IMR-90 (cell line): Measurements from ENCODE around the gene PTBP1. TPM values are rescaled to one million over a fixed set of nuclear protein-coding genes. Genes with fewer than 3 reads are reported as not detected.
A peak's percentile ranks its signal among the peaks of the same experiment; 100 is the strongest.

ENCODE experiments used
- ATAC-seq: fragments of 200-7000 bp; cut with Tn5 transposase; 2 replicates; pipeline ENCODE4 v1.9.1; 2020; ENCODE audit warnings: low read depth, mild to moderate bottlenecking, moderate library complexity
- BruUV-seq: library from RNA; stranded (reverse); fragments of 400-500 nt; replicated peaks from 2 replicates; lab custom pipeline; 2021; lab: Mats Ljungman, UMichigan
- CTCF ChIA-PET: fragments of 300-600 bp; formaldehyde crosslinking; extraction: SDS; loops from one replicate; lab custom pipeline; 2021; ENCODE audit warnings: antibody characterized with exemption; lab: Yijun Ruan, JAX
- POLR2A ChIA-PET: fragments of 300-600 bp; sonication (Branson Sonifier 250); formaldehyde crosslinking; loops from one replicate; lab custom pipeline; 2022; ENCODE audit warnings: antibody characterized with exemption; ENCODE audit not compliant: unreplicated experiment; lab: Charles Lee
- DNase-seq: peaks from one replicate; pipeline ENCODE4 v3.0.0; 2013
- H2AFZ ChIP-seq: replicated peaks from 2 replicates; pipeline ENCODE3; 2013; ENCODE audit warnings: low read length, mild to moderate bottlenecking; ENCODE audit not compliant: poor library complexity
- H2AK5ac ChIP-seq: 2 replicates; pipeline ENCODE4 v1.6.1; 2013; ENCODE audit warnings: low read depth, low read length, inconsistent platforms
- H2AK9ac ChIP-seq: replicated peaks from 2 replicates; pipeline ENCODE3; 2013; ENCODE audit warnings: mild to moderate bottlenecking, low read depth, low read length, moderate library complexity; ENCODE audit not compliant: poor library complexity
- H2BK120ac ChIP-seq: 2 replicates; pipeline ENCODE4 v1.6.1; 2013; ENCODE audit warnings: low read depth, low read length, inconsistent platforms
- H2BK15ac ChIP-seq: 3 replicates; pipeline ENCODE4 v1.6.1; 2013; ENCODE audit warnings: low read depth, low read length, inconsistent platforms
- H2BK20ac ChIP-seq: 2 replicates; pipeline ENCODE4 v1.6.1; 2013; ENCODE audit warnings: low read depth, mild to moderate bottlenecking, inconsistent platforms, low read length, moderate library complexity
- H2BK5ac ChIP-seq: 2 replicates; pipeline ENCODE4 v1.6.1; 2013; ENCODE audit warnings: mild to moderate bottlenecking, low read depth, low read length, inconsistent platforms; ENCODE audit not compliant: poor library complexity, severe bottlenecking
- H3K14ac ChIP-seq: replicated peaks from 2 replicates; pipeline ENCODE4 v1.6.1; 2013; ENCODE audit warnings: low read depth, low read length, inconsistent platforms
- H3K18ac ChIP-seq: 2 replicates; pipeline ENCODE4 v1.6.1; 2013; ENCODE audit warnings: low read depth, low read length, control low read depth
- H3K23ac ChIP-seq: 2 replicates; pipeline ENCODE4 v1.6.1; 2013; ENCODE audit warnings: low read depth, low read length, inconsistent platforms
- H3K27ac ChIP-seq: 2 replicates; pipeline ENCODE4 v1.5.1; 2013; ENCODE audit warnings: mild to moderate bottlenecking, control low read depth, low read length; ENCODE audit not compliant: insufficient read depth
- H3K27me3 ChIP-seq: 2 replicates; pipeline ENCODE4 v1.6.1; 2013; ENCODE audit warnings: low read length; ENCODE audit not compliant: control insufficient read depth, insufficient read depth
- H3K36me3 ChIP-seq: 2 replicates; pipeline ENCODE4 v1.6.1; 2013; ENCODE audit warnings: low read length, mixed read lengths; ENCODE audit not compliant: control insufficient read depth, insufficient read depth
- H3K4ac ChIP-seq: 2 replicates; pipeline ENCODE4 v1.6.1; 2013; ENCODE audit warnings: low read depth, low read length, inconsistent platforms
- H3K4me1 ChIP-seq: 2 replicates; pipeline ENCODE4 v1.6.1; 2013; ENCODE audit warnings: low read length, mixed read lengths; ENCODE audit not compliant: control insufficient read depth, insufficient read depth
- H3K4me2 ChIP-seq: 2 replicates; pipeline ENCODE4 v1.6.1; 2013; ENCODE audit warnings: low read depth, mild to moderate bottlenecking, control low read depth, low read length, moderate library complexity
- H3K4me3 ChIP-seq: 2 replicates; pipeline ENCODE4 v1.5.1; 2013; ENCODE audit warnings: low read depth, mild to moderate bottlenecking, control low read depth, low read length, moderate library complexity; ENCODE audit not compliant: insufficient read depth
- H3K56ac ChIP-seq: 2 replicates; pipeline ENCODE4 v1.6.1; 2013; ENCODE audit warnings: low read length, inconsistent platforms; ENCODE audit not compliant: insufficient read depth; ENCODE audit errors: extremely low read depth
- H3K79me1 ChIP-seq, 2 experiments: 2 replicates each; pipeline ENCODE4 v1.6.1; 2013; ENCODE audit warnings: low read length in 2 of 2, inconsistent platforms in 1 of 2, low read depth in 1 of 2
- H3K9ac ChIP-seq: 2 replicates; pipeline ENCODE4 v1.6.1; 2013; ENCODE audit warnings: low read depth, low read length, control low read depth
- H3K9me1 ChIP-seq: 2 replicates; pipeline ENCODE4 v1.6.1; 2013; ENCODE audit warnings: low read length, inconsistent platforms; ENCODE audit not compliant: insufficient read depth
- H3K9me3 ChIP-seq: 2 replicates; pipeline ENCODE4 v1.6.1; 2013; ENCODE audit warnings: low read length; ENCODE audit not compliant: control insufficient read depth, insufficient read depth
- H4K20me1 ChIP-seq: 2 replicates; pipeline ENCODE4 v1.6.1; 2013; ENCODE audit warnings: low read length, inconsistent platforms; ENCODE audit not compliant: insufficient read depth
- H4K5ac ChIP-seq: 2 replicates; pipeline ENCODE4 v1.6.1; 2013; ENCODE audit warnings: mild to moderate bottlenecking, low read depth, low read length, control low read depth
- H4K8ac ChIP-seq, 2 experiments: 2 replicates each; pipeline ENCODE4 v1.6.1; 2013; ENCODE audit warnings: low read depth in 2 of 2, low read length in 2 of 2, control low read depth in 1 of 2, inconsistent platforms in 1 of 2
- H4K91ac ChIP-seq: 2 replicates; pipeline ENCODE4 v1.6.1; 2013; ENCODE audit warnings: low read depth, low read length, inconsistent platforms; ENCODE audit not compliant: insufficient read depth
- BHLHE40 ChIP-seq: fragments of 150-350 bp; IDR thresholded peaks from 2 replicates; pipeline ENCODE4 v1.6.1; 2016; ENCODE audit warnings: mild to moderate bottlenecking, low read depth, low read length
- CEBPB ChIP-seq: IDR thresholded peaks from 2 replicates; pipeline ENCODE4 v1.6.1; 2012; ENCODE audit warnings: low read depth, low read length, improper control_type of control experiment
- CHD1 ChIP-seq: IDR thresholded peaks from 2 replicates; pipeline ENCODE4 v1.6.1; 2012; ENCODE audit warnings: low read depth, low read length, improper control_type of control experiment
- FOS ChIP-seq: fragments of 150-350 bp; IDR thresholded peaks from 2 replicates; pipeline ENCODE4 v1.6.1; 2016; ENCODE audit warnings: low read depth, low read length
- MAFK ChIP-seq: IDR thresholded peaks from 2 replicates; pipeline ENCODE4 v1.6.1; 2012; ENCODE audit warnings: low read depth, low read length, improper control_type of control experiment
- MAZ ChIP-seq: IDR thresholded peaks from 2 replicates; pipeline ENCODE4 v1.6.1; 2012; ENCODE audit warnings: low read depth, mild to moderate bottlenecking, low read length, improper control_type of control experiment, moderate library complexity, borderline replicate concordance
- MXI1 ChIP-seq: IDR thresholded peaks from 2 replicates; pipeline ENCODE4 v1.6.1; 2012; ENCODE audit warnings: low read depth, mild to moderate bottlenecking, low read length, moderate library complexity, borderline replicate concordance
- NFE2L2 ChIP-seq: fragments of 150-350 bp; IDR thresholded peaks from 2 replicates; pipeline ENCODE4 v1.6.1; 2016; ENCODE audit warnings: low read depth, mild to moderate bottlenecking, low read length
- POLR2A ChIP-seq: IDR thresholded peaks from 2 replicates; pipeline ENCODE4 v1.6.1; 2012; ENCODE audit warnings: mild to moderate bottlenecking, low read depth, low read length
- RAD21 ChIP-seq: IDR thresholded peaks from 2 replicates; pipeline ENCODE4 v1.6.1; 2012; ENCODE audit warnings: low read length, improper control_type of control experiment
- RCOR1 ChIP-seq: IDR thresholded peaks from 2 replicates; pipeline ENCODE4 v1.6.1; 2012; ENCODE audit warnings: mild to moderate bottlenecking, low read length, improper control_type of control experiment; ENCODE audit not compliant: insufficient replicate concordance
- RFX5 ChIP-seq: IDR thresholded peaks from 2 replicates; pipeline ENCODE4 v1.8.0; 2012; ENCODE audit warnings: low read depth, mild to moderate bottlenecking, low read length, moderate library complexity
- SMC3 ChIP-seq: fragments of 150-350 bp; IDR thresholded peaks from 2 replicates; pipeline ENCODE4 v1.6.1; 2016; ENCODE audit warnings: low read depth, mild to moderate bottlenecking, antibody characterized with exemption, low read length, moderate library complexity
- WGBS, 2 experiments: methylation state at CpG; one replicate each; pipeline versions ENCODE4 v1.1.5 to v1.1.7; 2013; ENCODE audit warnings: missing lambda C conversion rate in 2 of 2; ENCODE audit not compliant: insufficient read length in 1 of 2; ENCODE audit errors: extremely low coverage in 2 of 2; 5-methylcytosine and 5-hydroxymethylcytosine counted together
- dilution Hi-C: fragments of 300-500 bp; cut with HindIII; formaldehyde crosslinking; loops from one replicate; pipeline ENCODE4 v1.14.3; 2018; ENCODE audit warnings: low sequenced_read_pairs; ENCODE audit not compliant: unreplicated experiment
- in situ Hi-C: fragments of 300-500 bp; cut with MboI; formaldehyde crosslinking; loops from 3 replicates; pipeline ENCODE4 v1.14.3; 2019; ENCODE audit warnings: low sequenced_read_pairs, inconsistent platforms, mixed read lengths
- intact Hi-C: fragments of 100-400 bp; cut with micrococcal nuclease; formaldehyde crosslinking; loops from 2 replicates; pipeline ENCODE4 v1.10.0; 2022
- polyA plus RNA-seq, 3 experiments: library from polyadenylated mRNA; depleted of rRNA; stranded (reverse); fragments of >200 nt; gene quantifications; 2 replicates each; pipeline ENCODE4 v1.2.3, GENCODE V29; 2012; ENCODE audit warnings: low replicate concordance in 1 of 3
- total RNA-seq: library from RNA; depleted of rRNA; stranded (reverse); fragments of >200 nt; gene quantifications from 2 replicates; pipeline ENCODE4 v1.2.3, GENCODE V29; 2012
- TF ChIP-seq, protein P1 (sequence below): conservative IDR thresholded peaks from 2 replicates; pipeline ENCODE4 v1.5.1; 2012; ENCODE audit warnings: mild to moderate bottlenecking, low read depth, low read length, improper control_type of control experiment
- TF ChIP-seq, protein P2 (sequence below): fragments of 150-350 bp; IDR thresholded peaks from 2 replicates; pipeline ENCODE4 v1.6.1; 2017; ENCODE audit warnings: mild to moderate bottlenecking, antibody characterized with exemption, low read length, low read depth

Gene PTBP1
- total and polyA plus RNA-seq, 2 of the 4 experiments (the other 2 are of a cell fraction), result 146 to 269 TPM

DNA sequence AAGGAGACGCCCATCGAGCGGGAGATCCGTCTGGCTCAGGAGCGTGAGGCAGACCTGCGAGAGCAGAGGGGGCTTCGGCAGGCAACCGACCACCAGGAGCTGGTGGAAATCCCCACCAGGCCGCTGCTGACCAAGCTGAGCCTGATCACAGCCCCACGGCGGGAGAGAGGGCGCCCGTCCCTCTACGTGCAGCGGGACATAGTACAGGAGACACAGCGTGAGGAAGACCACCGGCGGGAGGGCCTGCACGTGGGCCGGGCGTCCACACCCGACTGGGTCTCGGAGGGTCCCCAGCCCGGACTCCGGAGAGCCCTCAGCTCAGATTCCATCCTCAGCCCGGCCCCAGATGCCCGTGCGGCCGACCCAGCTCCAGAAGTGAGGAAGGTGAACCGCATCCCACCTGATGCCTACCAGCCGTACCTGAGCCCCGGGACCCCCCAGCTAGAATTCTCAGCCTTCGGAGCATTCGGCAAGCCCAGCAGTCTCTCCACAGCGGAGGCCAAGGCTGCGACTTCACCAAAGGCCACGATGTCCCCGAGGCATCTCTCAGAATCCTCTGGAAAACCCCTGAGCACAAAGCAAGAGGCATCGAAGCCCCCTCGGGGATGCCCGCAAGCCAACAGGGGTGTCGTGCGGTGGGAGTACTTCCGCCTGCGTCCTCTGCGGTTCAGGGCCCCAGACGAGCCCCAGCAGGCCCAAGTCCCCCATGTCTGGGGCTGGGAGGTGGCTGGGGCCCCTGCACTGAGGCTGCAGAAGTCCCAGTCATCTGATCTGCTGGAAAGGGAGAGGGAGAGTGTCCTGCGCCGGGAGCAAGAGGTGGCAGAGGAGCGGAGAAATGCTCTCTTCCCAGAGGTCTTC, 39.2 kb upstream of the PTBP1 start:
- Histone ChIP-seq H2BK20ac (no peak overlapping the region), H3K27ac (no peak overlapping the region), H3K4me2 (no peak overlapping the region), H3K9ac (no peak overlapping the region), H2BK5ac (no peak overlapping the region), H2AFZ (no peak overlapping the region), H3K9me1 (no peaks in the 10 kb centered on the region), H3K56ac (no peak overlapping the region), H4K91ac (no peak overlapping the region), H3K4me3 (no peak overlapping the region), H3K9me3 (peaks cover 16% of the 10 kb centered on the region; the same call in 1 of the 2 replicates), H3K36me3 (no peaks in the 10 kb centered on the region), H4K5ac (no peak overlapping the region), H3K79me1 (no peaks in the 10 kb centered on the region), H3K18ac (no peak overlapping the region), H3K4me1 (peaks cover 3% of the 10 kb centered on the region), H3K14ac (no peak overlapping the region), H3K4ac (no peak overlapping the region), H2AK9ac (peak overlapping the region; percentile 55), H2AK5ac (no peak overlapping the region), H3K23ac (no peak overlapping the region), H2BK120ac (no peak overlapping the region), H4K8ac (no peak overlapping the region), H2BK15ac (no peak overlapping the region), H4K20me1 (no peaks in the 10 kb centered on the region), H3K27me3 (no peaks in the 10 kb centered on the region; the same call in 1 of the 2 replicates)
- no peak for ATAC-seq
- DNase-seq, result no peak
- intact Hi-C loops (no loop called here), in situ Hi-C loops (no loop called here), dilution Hi-C loops (no loop called here)
- no TSS peak for BruUV-seq
- 89% methylated on average over 26 of the region's 50 CpGs; no CpG with 5 or more reads in 1 of the 2 experiments for WGBS, 2 experiments
- CTCF ChIA-PET, result no interaction called here
- POLR2A ChIA-PET, result no interaction called here
- no peak for TF ChIP-seq RFX5
- no peak for TF ChIP-seq FOS
- TF ChIP-seq, protein P1, sequence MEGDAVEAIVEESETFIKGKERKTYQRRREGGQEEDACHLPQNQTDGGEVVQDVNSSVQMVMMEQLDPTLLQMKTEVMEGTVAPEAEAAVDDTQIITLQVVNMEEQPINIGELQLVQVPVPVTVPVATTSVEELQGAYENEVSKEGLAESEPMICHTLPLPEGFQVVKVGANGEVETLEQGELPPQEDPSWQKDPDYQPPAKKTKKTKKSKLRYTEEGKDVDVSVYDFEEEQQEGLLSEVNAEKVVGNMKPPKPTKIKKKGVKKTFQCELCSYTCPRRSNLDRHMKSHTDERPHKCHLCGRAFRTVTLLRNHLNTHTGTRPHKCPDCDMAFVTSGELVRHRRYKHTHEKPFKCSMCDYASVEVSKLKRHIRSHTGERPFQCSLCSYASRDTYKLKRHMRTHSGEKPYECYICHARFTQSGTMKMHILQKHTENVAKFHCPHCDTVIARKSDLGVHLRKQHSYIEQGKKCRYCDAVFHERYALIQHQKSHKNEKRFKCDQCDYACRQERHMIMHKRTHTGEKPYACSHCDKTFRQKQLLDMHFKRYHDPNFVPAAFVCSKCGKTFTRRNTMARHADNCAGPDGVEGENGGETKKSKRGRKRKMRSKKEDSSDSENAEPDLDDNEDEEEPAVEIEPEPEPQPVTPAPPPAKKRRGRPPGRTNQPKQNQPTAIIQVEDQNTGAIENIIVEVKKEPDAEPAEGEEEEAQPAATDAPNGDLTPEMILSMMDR, result no peak
- no peak for TF ChIP-seq NFE2L2
- TF ChIP-seq MAFK, result no peak
- TF ChIP-seq RAD21, result no peak
- TF ChIP-seq, protein P2, sequence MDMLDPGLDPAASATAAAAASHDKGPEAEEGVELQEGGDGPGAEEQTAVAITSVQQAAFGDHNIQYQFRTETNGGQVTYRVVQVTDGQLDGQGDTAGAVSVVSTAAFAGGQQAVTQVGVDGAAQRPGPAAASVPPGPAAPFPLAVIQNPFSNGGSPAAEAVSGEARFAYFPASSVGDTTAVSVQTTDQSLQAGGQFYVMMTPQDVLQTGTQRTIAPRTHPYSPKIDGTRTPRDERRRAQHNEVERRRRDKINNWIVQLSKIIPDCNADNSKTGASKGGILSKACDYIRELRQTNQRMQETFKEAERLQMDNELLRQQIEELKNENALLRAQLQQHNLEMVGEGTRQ, result no peak
- TF ChIP-seq MXI1, result no peak
- no peak for TF ChIP-seq RCOR1
- no peak for TF ChIP-seq SMC3
- TF ChIP-seq CEBPB, result no peak
- TF ChIP-seq CHD1, result no peak
- no peak for TF ChIP-seq POLR2A
- TF ChIP-seq BHLHE40, result no peak
- no peak for TF ChIP-seq MAZ
